ACHN (cell line): ENCODE results near the gene C11orf42.

Experiments used
- DNase-seq: peaks from one replicate; pipeline ENCODE4 v3.0.0-alpha.2; 2015
- in situ Hi-C: cut with HindIII; loops from 2 replicates; pipeline ENCODE4 v1.10.0; 2017; ENCODE audit warnings: low sequenced_read_pairs, low pct_ligation_motif_present, low pct_unique_long_range_greater_than_20kb

The C11orf42 gene

GRCh38 chr11:6214530-6214929 lies 9.2 kb downstream of the C11orf42 start:
- DNase-seq: no peak
- in situ Hi-C loops: no loop called here

- in situ Hi-C loops: no loop called here
Observed at GRCh38 chr11:6216501-6216900, 11.1 kb downstream of the C11orf42 start.

GRCh38 chr11:6217722-6218121 lies 12.4 kb downstream of the C11orf42 start:
- in situ Hi-C loops: no loop called here
- DNase-seq: no peak

More at GRCh38 chr11:6216501-6216900, 11.1 kb downstream of the C11orf42 start:
- no peak for DNase-seq

- in situ Hi-C loops: no loop called here
- peak; percentile 74 for DNase-seq
Observed at GRCh38 chr11:6219359-6219758, 14.0 kb downstream of the C11orf42 start.

- in situ Hi-C loops: no loop called here
Observed at GRCh38 chr11:6223854-6224253, 18.5 kb downstream of the C11orf42 start.

GRCh38 chr11:6224421-6224820 lies 19.1 kb downstream of the C11orf42 start:
- no peak for DNase-seq
- in situ Hi-C loops: no loop called here

More at GRCh38 chr11:6223854-6224253, 18.5 kb downstream of the C11orf42 start:
- no peak for DNase-seq

GRCh38 chr11:6225024-6225423 lies 19.7 kb downstream of the C11orf42 start:
- in situ Hi-C loops: no loop called here
- DNase-seq: no peak

- in situ Hi-C loops: no loop called here
- no peak for DNase-seq
Observed at GRCh38 chr11:6225896-6226295, 20.5 kb downstream of the C11orf42 start.

GRCh38 chr11:6228520-6228919 lies 23.2 kb downstream of the C11orf42 start:
- in situ Hi-C loops: no loop called here
- DNase-seq: no peak

GRCh38 chr11:6229911-6230310 lies 24.6 kb downstream of the C11orf42 start:
- in situ Hi-C loops: no loop called here
- no peak for DNase-seq

- in situ Hi-C loops: no loop called here
Observed at GRCh38 chr11:6232899-6233298, 27.5 kb downstream of the C11orf42 start.

GRCh38 chr11:6233984-6234386 lies 28.6 kb downstream of the C11orf42 start:
- peak; percentile 23 for DNase-seq
- in situ Hi-C loops: no loop called here

More at GRCh38 chr11:6232899-6233298, 27.5 kb downstream of the C11orf42 start:
- DNase-seq: no peak

GRCh38 chr11:6234387-6235107 lies 29.2 kb downstream of the C11orf42 start, which contains the start of gene FHIP1B:
Gene FHIP1B, minus strand, starts transcription at chr11:6234636. Its CDS starts 10,120 bp downstream, at chr11:6224516.
- in situ Hi-C loops: no loop called here
- peak; percentile 98 for DNase-seq

- in situ Hi-C loops: no loop called here
- no peak for DNase-seq
Observed at GRCh38 chr11:6237266-6237665, 31.9 kb downstream of the C11orf42 start.

GRCh38 chr11:6237761-6238302 lies 32.5 kb downstream of the C11orf42 start:
- DNase-seq: no peak
- in situ Hi-C loops: no loop called here

GRCh38 chr11:6238902-6239301 lies 33.5 kb downstream of the C11orf42 start, which contains the start of gene CNGA4:
Gene CNGA4, plus strand, starts transcription at chr11:6239089. Its CDS starts 118 bp downstream, at chr11:6239207.
- no peak for DNase-seq
- in situ Hi-C loops: no loop called here

- no peak for DNase-seq
- in situ Hi-C loops: no loop called here
Observed at GRCh38 chr11:6240139-6240538, 34.8 kb downstream of the C11orf42 start.

GRCh38 chr11:6240781-6241180 lies 35.4 kb downstream of the C11orf42 start:
- in situ Hi-C loops: no loop called here
- DNase-seq: no peak

- in situ Hi-C loops: no loop called here
- DNase-seq: no peak
Observed at GRCh38 chr11:6241316-6241715, 36.0 kb downstream of the C11orf42 start.

GRCh38 chr11:6245536-6245935 lies 40.2 kb downstream of the C11orf42 start:
- no peak for DNase-seq
- in situ Hi-C loops: no loop called here
